HepG2 (cell line): Measurements from ENCODE around the gene NDOR1. TPM values are rescaled to one million over a fixed set of nuclear protein-coding genes. Genes with fewer than 3 reads are reported as not detected.

Experiments
- DNMT1 ChIP-seq: sonication (generic); formaldehyde crosslinking; IDR thresholded peaks from 2 replicates; pipeline ENCODE4 v1.5.1; 2020; ENCODE audit warnings: mild to moderate bottlenecking, missing genetic modification reagents
- EED ChIP-seq: sonication (generic); formaldehyde crosslinking; IDR thresholded peaks from 2 replicates; pipeline ENCODE4 v1.5.0; 2020; ENCODE audit warnings: mild to moderate bottlenecking, missing genetic modification reagents
- IRF1 ChIP-seq: sonication (generic); formaldehyde crosslinking; IDR thresholded peaks from 2 replicates; pipeline ENCODE4 v1.4.0; 2020; ENCODE audit warnings: low read depth, mild to moderate bottlenecking, missing genetic modification reagents
- ISX ChIP-seq: sonication (generic); formaldehyde crosslinking; conservative IDR thresholded peaks from 2 replicates; pipeline ENCODE4 v1.5.0; 2020; ENCODE audit warnings: missing genetic modification reagents
- JUN ChIP-seq: sonication (generic); formaldehyde crosslinking; IDR thresholded peaks from 2 replicates; pipeline ENCODE4 v1.4.0; 2020; ENCODE audit warnings: mild to moderate bottlenecking, missing genetic modification reagents
- KDM5B ChIP-seq: sonication (generic); formaldehyde crosslinking; IDR thresholded peaks from 2 replicates; pipeline ENCODE4 v1.4.0; 2020; ENCODE audit warnings: missing genetic modification reagents, mild to moderate bottlenecking, borderline replicate concordance
- MAF1 ChIP-seq: sonication (generic); formaldehyde crosslinking; IDR thresholded peaks from 2 replicates; pipeline ENCODE4 v1.5.0; 2020; ENCODE audit warnings: missing genetic modification reagents, borderline replicate concordance
- MTF1 ChIP-seq: sonication (generic); formaldehyde crosslinking; IDR thresholded peaks from 2 replicates; pipeline ENCODE4 v1.5.0; 2020; ENCODE audit warnings: missing genetic modification reagents
- MTF2 ChIP-seq: sonication (generic); formaldehyde crosslinking; IDR thresholded peaks from 2 replicates; pipeline ENCODE4 v1.5.0; 2020; ENCODE audit warnings: missing genetic modification reagents, borderline replicate concordance
- PAF1 ChIP-seq: IDR thresholded peaks from 2 replicates; pipeline ENCODE4 v1.6.1; 2016; ENCODE audit warnings: missing genetic modification reagents, missing compliant biosample characterization
- REL ChIP-seq: sonication (generic); formaldehyde crosslinking; conservative IDR thresholded peaks from 2 replicates; pipeline ENCODE4 v1.8.0; 2022; ENCODE audit warnings: mild to moderate bottlenecking, missing genetic modification reagents, moderate library complexity
- RFXAP ChIP-seq: sonication (generic); formaldehyde crosslinking; IDR thresholded peaks from 2 replicates; pipeline ENCODE4 v1.4.0; 2020; ENCODE audit warnings: missing genetic modification reagents, borderline replicate concordance
- SMARCE1 ChIP-seq: fragments of 450-650 bp; IDR thresholded peaks from 2 replicates; pipeline ENCODE4 v1.6.1; 2017; ENCODE audit warnings: borderline replicate concordance
- SRSF1 ChIP-seq: fragments of 200-400 bp; formaldehyde crosslinking; optimal IDR thresholded peaks from 2 replicates; pipeline ENCODE3; 2017; ENCODE audit warnings: mild to moderate bottlenecking, low read depth, low read length, moderate library complexity
- TOPORS ChIP-seq: sonication (generic); formaldehyde crosslinking; IDR thresholded peaks from 2 replicates; pipeline ENCODE4 v1.8.0; 2023; ENCODE audit warnings: mild to moderate bottlenecking, missing genetic modification reagents
- U2AF1 ChIP-seq: fragments of 200-400 bp; formaldehyde crosslinking; optimal IDR thresholded peaks from 2 replicates; pipeline ENCODE3; 2017; ENCODE audit warnings: mild to moderate bottlenecking, low read depth, low read length
- ZBTB1 ChIP-seq: sonication (generic); formaldehyde crosslinking; IDR thresholded peaks from 2 replicates; pipeline ENCODE4 v1.4.0; 2020; ENCODE audit warnings: missing genetic modification reagents, borderline replicate concordance
- ZKSCAN5 ChIP-seq: sonication (generic); formaldehyde crosslinking; IDR thresholded peaks from 2 replicates; pipeline ENCODE4 v1.5.1; 2020; ENCODE audit warnings: mild to moderate bottlenecking, missing genetic modification reagents
- ZNF121 ChIP-seq: sonication (generic); formaldehyde crosslinking; IDR thresholded peaks from 2 replicates; pipeline ENCODE4 v1.5.0; 2020; ENCODE audit warnings: mild to moderate bottlenecking, missing genetic modification reagents
- ZNF17 ChIP-seq: sonication (generic); formaldehyde crosslinking; IDR thresholded peaks from 2 replicates; pipeline ENCODE4 v1.5.0; 2020; ENCODE audit warnings: mild to moderate bottlenecking, missing genetic modification reagents
- ZNF550 ChIP-seq: sonication (generic); formaldehyde crosslinking; IDR thresholded peaks from 2 replicates; pipeline ENCODE4 v1.4.0; 2020; ENCODE audit warnings: mild to moderate bottlenecking, missing genetic modification reagents, borderline replicate concordance
- ZNF605 ChIP-seq: sonication (generic); formaldehyde crosslinking; IDR thresholded peaks from 2 replicates; pipeline ENCODE4 v1.8.0; 2022; ENCODE audit warnings: mild to moderate bottlenecking, missing genetic modification reagents
- ZNF792 ChIP-seq: IDR thresholded peaks from 2 replicates; pipeline ENCODE4 v1.6.1; 2016
- ZSCAN25 ChIP-seq: sonication (generic); formaldehyde crosslinking; IDR thresholded peaks from 2 replicates; pipeline ENCODE4 v1.8.0; 2022; ENCODE audit warnings: mild to moderate bottlenecking, missing genetic modification reagents
- polyA plus RNA-seq, 8 experiments: library from polyadenylated mRNA; depleted of rRNA in 3 of 8; stranded (reverse) in 7 of 8; unstranded in 1 of 8; fragments of >200 nt; fragmentation: Illumina TruSeq in 4 of 8; extraction: Trizol in 4 of 8; gene quantifications; 2 replicates each; pipeline versions ENCODE4 v1.2.1 to v1.2.3, GENCODE V29; 2011 to 2016; ENCODE audit warnings: low read depth in 4 of 8, missing spikeins in 1 of 8, mixed read lengths in 1 of 8; ENCODE audit not compliant: insufficient read depth in 1 of 8
- total RNA-seq, 5 experiments: library from RNA; depleted of rRNA; stranded (reverse); fragments of >200 nt; fragmentation: Illumina TruSeq; extraction: Trizol; gene quantifications; 2 replicates each; pipeline ENCODE4 v1.2.3, GENCODE V29; 2016; ENCODE audit warnings: low read depth in 1 of 5
- TF ChIP-seq, protein P1 (sequence below): sonication (generic); formaldehyde crosslinking; IDR thresholded peaks from 2 replicates; pipeline ENCODE4 v1.4.0; 2020; ENCODE audit warnings: missing genetic modification reagents
- TF ChIP-seq, protein P2 (sequence below): sonication (generic); formaldehyde crosslinking; IDR thresholded peaks from 2 replicates; pipeline ENCODE4 v1.4.0; 2020; ENCODE audit warnings: missing genetic modification reagents
- TF ChIP-seq, protein P3 (sequence below): sonication (generic); formaldehyde crosslinking; IDR thresholded peaks from 2 replicates; pipeline ENCODE4 v1.4.0; 2020; ENCODE audit warnings: mild to moderate bottlenecking, missing genetic modification reagents
- TF ChIP-seq, protein P4 (sequence below): sonication (generic); formaldehyde crosslinking; IDR thresholded peaks from 2 replicates; pipeline ENCODE4 v1.9.0; 2021; ENCODE audit warnings: missing genetic modification reagents, borderline replicate concordance

Gene NDOR1
- total and polyA plus RNA-seq, 2 of the 13 experiments (the other 11 are each of a cell fraction or from before 2014, with no cell fraction given): 3.6 to 8.7 TPM

- TF ChIP-seq, protein P1, sequence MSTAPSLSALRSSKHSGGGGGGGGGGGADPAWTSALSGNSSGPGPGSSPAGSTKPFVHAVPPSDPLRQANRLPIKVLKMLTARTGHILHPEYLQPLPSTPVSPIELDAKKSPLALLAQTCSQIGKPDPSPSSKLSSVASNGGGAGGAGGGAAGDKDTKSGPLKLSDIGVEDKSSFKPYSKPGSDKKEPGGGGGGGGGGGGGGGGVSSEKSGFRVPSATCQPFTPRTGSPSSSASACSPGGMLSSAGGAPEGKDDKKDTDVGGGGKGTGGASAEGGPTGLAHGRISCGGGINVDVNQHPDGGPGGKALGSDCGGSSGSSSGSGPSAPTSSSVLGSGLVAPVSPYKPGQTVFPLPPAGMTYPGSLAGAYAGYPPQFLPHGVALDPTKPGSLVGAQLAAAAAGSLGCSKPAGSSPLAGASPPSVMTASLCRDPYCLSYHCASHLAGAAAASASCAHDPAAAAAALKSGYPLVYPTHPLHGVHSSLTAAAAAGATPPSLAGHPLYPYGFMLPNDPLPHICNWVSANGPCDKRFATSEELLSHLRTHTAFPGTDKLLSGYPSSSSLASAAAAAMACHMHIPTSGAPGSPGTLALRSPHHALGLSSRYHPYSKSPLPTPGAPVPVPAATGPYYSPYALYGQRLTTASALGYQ: no peak
- TF ChIP-seq ZNF121 (CRISPR knock-in tag) (no peak), ZNF605 (CRISPR knock-in tag) (no peak), ZSCAN25 (no peak), MTF2 (CRISPR knock-in tag) (no peak; the same call in 1 of the 2 replicates), RFXAP (CRISPR knock-in tag) (no peak), ZNF550 (CRISPR knock-in tag) (no peak), ZNF17 (CRISPR knock-in tag) (no peak), SMARCE1 (no peak), IRF1 (no peak), ZBTB1 (CRISPR knock-in tag) (no peak), TOPORS (no peak), MAF1 (CRISPR knock-in tag) (no peak), U2AF1 (no peak), ISX (CRISPR knock-in tag) (no peak), MTF1 (CRISPR knock-in tag) (no peak), PAF1 (CRISPR knock-in tag) (no peak), JUN (no peak), SRSF1 (no peak), EED (CRISPR knock-in tag) (no peak), DNMT1 (no peak), REL (CRISPR knock-in tag) (0 out of 2 replicates have a peak, but pooled peaks have one; percentile 19), KDM5B (CRISPR knock-in tag) (no peak), ZNF792 (CRISPR knock-in tag) (no peak; the same call in 1 of the 2 replicates), ZKSCAN5 (no peak)
- TF ChIP-seq, protein P2, sequence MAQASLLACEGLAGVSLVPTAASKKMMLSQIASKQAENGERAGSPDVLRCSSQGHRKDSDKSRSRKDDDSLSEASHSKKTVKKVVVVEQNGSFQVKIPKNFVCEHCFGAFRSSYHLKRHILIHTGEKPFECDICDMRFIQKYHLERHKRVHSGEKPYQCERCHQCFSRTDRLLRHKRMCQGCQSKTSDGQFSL (CRISPR knock-in tag): no peak
- TF ChIP-seq, protein P3, sequence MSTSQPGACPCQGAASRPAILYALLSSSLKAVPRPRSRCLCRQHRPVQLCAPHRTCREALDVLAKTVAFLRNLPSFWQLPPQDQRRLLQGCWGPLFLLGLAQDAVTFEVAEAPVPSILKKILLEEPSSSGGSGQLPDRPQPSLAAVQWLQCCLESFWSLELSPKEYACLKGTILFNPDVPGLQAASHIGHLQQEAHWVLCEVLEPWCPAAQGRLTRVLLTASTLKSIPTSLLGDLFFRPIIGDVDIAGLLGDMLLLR (CRISPR knock-in tag): no peak
- TF ChIP-seq, protein P4, sequence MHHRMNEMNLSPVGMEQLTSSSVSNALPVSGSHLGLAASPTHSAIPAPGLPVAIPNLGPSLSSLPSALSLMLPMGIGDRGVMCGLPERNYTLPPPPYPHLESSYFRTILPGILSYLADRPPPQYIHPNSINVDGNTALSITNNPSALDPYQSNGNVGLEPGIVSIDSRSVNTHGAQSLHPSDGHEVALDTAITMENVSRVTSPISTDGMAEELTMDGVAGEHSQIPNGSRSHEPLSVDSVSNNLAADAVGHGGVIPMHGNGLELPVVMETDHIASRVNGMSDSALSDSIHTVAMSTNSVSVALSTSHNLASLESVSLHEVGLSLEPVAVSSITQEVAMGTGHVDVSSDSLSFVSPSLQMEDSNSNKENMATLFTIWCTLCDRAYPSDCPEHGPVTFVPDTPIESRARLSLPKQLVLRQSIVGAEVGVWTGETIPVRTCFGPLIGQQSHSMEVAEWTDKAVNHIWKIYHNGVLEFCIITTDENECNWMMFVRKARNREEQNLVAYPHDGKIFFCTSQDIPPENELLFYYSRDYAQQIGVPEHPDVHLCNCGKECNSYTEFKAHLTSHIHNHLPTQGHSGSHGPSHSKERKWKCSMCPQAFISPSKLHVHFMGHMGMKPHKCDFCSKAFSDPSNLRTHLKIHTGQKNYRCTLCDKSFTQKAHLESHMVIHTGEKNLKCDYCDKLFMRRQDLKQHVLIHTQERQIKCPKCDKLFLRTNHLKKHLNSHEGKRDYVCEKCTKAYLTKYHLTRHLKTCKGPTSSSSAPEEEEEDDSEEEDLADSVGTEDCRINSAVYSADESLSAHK (CRISPR knock-in tag): no peak
Observed at GRCh38 chr9:137218754-137219271, 13.3 kb downstream of the NDOR1 start (continued).
